Measurements from ENCODE around the gene HOXC11. TPM values are rescaled to one million over a fixed set of nuclear protein-coding genes. Genes with fewer than 3 reads are reported as not detected.

The HOXC11 gene
- total RNA-seq, result not detected
- long read RNA-seq, result 0 reads

DNA sequence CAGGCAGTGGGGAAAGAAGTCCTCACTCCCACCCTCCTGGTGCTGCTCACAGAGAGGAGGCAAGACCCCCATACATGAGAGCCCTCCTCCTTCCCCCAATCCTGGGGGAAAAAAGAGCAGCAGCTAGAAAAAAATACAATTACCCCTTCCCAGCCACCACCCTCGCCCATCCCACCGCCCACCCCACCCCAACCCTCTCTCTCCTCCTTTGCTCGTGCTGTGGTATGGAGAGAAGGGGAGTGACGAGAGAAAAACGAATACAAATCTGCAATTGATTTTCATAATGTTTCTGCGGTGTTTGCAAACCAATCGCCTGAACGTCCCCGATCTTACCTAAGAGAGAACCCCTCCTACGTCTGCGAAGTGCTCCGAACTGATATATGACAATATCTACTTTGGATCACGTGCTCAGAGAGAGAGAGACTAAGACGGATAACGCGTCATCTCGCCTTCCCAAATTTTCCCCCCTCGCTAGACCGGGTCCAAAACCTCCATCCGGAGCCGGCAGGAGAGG, at the start of gene HOXC11:
Gene HOXC11 (plus strand): TSS at position 405 of the 514 bp plus-strand sequence. CDS start 116 bp downstream, outside the sequence.
- no peak for DNase-seq (ENCODE audit: low spot score)

GRCh38 chr12:53924521-53925405, 48.2 kb upstream of the HOXC11 start:
- DNase-seq (ENCODE audit: low spot score), result no peak

DNA sequence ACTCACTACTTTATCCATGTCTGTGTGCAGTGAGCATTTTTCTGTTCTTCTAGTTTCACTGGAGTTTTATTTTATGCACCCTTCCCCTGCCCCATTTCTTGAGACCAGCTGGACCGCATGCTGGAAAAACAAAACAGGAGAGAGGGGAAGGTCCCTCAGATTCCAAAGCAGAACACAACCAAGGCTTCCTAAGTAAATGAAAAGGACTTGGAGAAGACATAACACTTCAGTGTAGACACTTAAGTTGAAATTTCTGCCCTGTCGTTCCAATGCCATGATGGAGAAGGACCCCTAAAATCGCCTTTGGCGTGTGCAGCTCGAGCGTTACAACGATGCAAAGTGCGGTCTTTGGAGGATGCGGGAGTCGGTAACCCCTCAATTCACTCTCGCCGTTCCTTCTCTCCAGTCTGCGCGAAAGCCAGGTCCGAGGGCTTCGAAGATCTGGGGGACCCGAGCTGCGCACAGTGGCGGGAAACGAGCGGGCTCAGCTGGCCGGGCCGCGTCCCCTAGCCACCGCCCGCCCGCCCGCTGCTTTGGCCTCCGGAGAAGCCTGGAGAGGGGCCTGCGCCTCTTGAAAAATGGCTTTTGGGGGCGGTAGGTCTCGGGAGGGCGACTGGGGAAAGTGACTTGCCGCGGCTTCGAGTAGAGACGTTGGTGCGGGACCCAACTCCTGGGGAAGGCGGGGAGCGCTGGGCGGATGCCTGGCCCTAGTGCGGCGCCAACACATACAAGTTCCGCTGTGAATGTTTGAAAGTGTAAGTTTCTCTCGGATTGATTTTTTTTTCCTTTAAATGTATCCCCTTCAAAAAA, 45.5 kb upstream of the HOXC11 start:
- DNase-seq (ENCODE audit: low spot score), result no peak

DNA sequence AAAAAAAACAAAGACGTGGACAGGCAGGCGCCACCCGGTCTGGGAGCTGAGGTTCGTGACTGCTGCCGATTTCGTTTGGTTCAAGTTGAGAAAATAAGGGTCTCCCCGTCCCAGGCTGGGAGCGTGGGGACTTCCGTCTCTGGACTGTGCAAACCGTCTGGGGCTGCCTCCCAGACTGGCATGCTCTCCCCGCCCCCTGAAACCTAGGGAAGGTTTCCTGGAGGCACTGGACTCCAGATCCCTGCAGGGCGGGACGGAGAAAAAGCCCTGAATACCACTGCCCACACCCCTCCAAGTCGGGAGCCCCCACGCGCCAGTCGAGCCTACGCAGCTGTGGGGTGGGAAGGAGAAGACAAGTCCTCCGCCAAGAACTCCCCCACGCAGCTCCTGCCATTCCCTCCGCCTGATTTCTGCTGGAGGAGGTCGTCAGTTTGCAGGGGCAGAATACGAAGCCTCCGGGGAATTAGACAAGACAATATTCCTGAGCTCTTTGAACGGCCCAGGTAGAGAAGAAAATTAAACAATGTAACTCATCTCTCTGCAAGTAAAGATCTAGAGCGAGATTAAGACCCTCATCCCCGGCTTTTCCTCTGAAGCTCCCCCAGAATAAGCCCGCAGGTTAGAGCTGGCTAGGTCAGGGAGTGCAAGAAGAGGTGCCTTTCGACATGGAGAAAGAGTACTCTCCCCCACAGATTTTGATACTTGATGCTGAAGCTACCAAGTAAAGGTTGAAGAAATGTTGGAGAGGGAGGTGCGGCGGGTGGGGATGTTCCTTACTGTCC, 44.7 kb upstream of the HOXC11 start:
- DNase-seq (ENCODE audit: low spot score), result no peak

GRCh38 chr12:53929527-53929926, 43.4 kb upstream of the HOXC11 start:
- DNase-seq (ENCODE audit: low spot score), result no peak

DNA sequence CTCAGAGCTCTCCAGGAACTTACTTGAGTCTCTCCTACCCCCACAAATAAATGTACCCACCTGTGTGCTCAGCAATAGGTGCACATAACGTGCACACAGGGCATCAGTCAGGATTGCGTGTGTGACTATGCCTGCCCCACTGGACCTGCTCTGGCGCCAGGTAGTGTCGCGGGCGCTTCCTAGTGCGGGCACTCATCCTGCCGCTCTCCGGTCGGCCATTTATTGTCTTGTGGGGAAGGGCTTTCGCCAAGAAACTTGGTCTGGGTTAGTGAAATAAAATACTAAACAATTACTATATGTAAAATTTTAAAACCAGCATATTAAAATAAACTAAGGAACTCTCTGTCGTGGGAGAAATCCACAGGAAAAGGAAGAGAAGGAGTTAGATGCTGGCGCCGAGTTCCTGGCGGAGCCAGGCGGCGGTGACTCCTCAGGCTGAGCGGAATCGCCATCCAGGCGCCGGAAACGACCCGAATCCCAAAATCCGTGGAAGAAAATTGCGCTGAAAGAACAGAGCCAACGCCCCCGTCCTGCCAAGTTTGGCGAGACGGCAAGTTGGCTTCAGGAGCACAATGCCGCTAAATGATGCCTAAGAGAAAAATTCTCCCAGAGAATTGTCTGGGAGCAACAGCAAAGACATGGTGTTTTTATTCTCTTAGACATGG, 42.2 kb upstream of the HOXC11 start:
- no peak for DNase-seq (ENCODE audit: low spot score)

DNA sequence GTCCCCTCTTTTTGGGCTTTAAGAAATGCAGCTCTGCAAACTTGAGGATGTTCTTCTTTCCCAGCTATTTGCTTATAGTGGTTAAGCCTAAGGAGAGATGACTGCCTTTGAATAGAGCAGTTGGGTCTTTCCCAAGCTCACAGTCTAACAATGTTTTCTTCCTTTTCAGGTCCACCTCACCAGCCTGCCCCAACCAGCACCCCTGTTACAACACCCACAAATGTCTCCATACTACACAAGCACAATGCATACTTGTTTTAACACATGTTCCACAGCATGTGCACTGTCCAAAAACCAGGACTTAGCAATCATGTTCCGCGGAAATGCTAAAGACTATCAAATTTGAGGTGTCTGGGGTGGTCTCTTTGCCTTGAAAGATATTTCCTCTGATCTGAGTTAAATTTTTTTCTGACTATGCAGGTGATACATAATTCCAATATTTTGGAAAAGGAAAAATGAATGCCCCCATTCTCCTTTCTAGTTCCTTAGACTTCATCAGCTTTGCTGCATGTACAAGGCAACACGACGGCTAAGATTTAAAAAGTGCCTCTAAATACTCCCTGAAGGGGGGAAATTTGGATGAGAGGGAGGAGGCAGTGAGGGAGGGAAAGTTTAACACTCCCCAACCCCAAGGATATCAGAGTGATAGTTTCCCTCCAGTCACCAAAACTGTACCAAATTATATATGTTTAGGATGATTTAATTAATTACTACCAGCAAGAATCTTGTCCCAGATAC, 40.9 kb upstream of the HOXC11 start:
- no peak for DNase-seq (ENCODE audit: low spot score)

DNA sequence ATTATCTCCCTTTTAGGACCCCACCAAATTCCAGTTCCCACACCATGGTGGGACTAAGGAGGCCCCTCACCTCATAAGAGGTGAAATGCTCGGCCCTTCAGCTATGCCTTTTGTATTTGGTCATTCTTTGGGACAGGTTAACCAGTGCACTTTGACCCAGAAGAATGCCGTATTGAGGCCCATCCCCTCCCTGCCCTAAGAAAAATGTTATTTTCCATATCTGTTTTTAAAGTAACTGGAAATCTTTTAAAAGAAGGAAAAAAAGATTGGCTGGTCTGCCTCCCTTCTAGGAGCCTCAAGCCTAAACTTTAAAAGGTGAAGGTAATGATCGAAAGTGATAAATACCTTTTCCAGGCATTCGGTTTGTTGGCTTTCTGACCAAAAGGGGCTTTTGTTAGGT, 40.0 kb upstream of the HOXC11 start:
- DNase-seq (ENCODE audit: low spot score), result no peak

DNA sequence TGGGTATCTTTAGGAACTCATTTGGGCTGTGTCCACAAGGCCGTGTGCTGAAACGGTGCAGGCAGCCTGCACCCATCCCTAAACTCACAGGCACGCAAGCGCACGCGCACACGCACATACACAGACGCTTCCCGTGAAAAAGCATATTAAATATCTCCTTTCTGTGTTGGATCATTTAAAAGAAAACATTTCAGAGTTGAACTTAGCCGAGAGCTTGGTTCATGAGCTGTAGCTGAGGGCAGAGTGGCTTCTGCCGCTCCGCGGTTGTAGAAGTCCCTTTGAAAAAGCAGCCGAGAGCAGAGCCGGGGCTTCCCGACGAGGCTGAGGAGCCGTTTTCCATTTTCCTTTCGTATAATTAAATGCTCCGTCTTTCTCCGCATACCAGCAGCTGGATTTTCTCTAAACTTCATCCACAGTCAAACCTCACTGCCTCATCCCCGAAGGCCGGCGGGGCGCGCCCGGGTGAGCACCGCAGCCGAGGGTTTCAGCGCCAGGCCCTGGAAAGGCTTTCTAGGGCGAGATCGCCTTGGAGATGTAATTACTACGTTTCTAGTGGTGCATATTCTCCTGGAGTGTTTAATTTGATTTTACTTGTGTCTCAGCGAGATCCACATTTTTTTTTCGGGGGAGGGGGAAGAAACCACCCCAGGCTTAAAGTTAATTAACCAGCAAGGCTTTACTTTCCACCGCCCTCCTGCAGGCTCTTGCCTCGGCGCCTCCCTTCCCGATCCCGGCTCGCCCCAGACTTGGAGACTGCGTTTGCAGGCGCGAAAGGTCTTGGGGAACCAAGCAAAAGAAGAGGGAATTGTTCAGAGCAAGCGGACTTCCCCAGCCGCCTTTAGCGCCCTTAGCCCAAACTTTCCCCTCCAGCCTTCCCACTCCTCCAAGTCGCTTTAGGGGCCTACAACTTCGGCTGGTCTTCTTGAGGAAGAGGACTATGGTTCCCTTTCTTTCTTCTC, 37.3 kb upstream of the HOXC11 start:
- no peak for DNase-seq (ENCODE audit: low spot score)

GRCh38 chr12:53937099-53937498, 35.8 kb upstream of the HOXC11 start:
- DNase-seq (ENCODE audit: low spot score), result no peak

GRCh38 chr12:53937596-53938325, 35.2 kb upstream of the HOXC11 start:
- no peak for DNase-seq (ENCODE audit: low spot score)

DNA sequence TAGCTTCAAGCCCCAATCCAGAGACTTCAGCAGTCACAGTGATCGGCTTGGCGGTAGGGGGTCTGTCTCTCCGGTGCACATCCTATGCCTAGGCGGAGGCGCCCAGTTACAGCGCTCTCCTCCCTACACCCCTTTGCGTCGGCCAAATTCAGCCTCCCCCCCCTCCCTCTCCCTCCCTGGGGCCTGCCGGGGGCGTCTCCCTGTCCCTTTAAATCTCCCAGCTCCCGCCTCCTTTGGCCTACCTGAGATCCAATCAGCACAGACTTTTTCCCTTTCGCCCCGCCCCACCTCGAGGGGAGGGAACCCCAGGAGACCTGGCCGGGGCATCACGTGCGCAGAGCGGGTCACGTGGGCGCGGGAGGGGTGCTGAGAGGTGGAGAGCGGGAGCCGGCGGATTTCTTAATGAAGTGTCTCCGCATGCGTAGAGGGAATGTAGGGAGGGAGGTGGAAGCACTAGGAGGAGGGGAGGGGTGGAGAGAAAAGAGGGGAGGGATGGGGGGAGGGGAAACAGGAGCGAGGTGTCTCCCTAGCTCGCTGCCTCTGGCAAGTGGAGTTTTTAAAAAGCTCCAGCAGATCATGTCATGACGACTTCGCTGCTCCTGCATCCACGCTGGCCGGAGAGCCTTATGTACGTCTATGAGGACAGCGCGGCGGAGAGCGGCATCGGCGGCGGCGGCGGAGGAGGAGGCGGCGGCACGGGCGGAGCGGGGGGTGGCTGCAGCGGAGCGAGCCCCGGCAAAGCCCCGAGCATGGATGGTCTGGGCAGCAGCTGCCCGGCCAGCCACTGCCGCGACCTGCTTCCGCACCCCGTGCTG, 34.4 kb upstream of the HOXC11 start, which contains the start of gene HOXC13:
Gene HOXC13 (plus strand): TSS at position 506 of the 815 bp plus-strand sequence. CDS start 76 bp downstream, at position 582.
- no peak for DNase-seq (ENCODE audit: low spot score)

GRCh38 chr12:53939141-53940108, 33.5 kb upstream of the HOXC11 start:
- DNase-seq (ENCODE audit: low spot score), result no peak

- DNase-seq (ENCODE audit: low spot score), result no peak
Observed at GRCh38 chr12:53940443-53941014, 32.4 kb upstream of the HOXC11 start.

- no peak for DNase-seq (ENCODE audit: low spot score)
Observed at GRCh38 chr12:53941187-53941586, 31.7 kb upstream of the HOXC11 start.

Measured in mesenteric fat pad (tissue), 1 donor.